Anterior cingulate cortex (tissue), 58 donors: ENCODE results near the gene LINGO1.
A peak's percentile ranks its signal among the peaks of the same experiment; 100 is the strongest.

Experiments
- DNase-seq, 58 donors: peaks; one replicate each; lab custom pipeline; 2025; lab: John Stamatoyannopoulos, UW

The LINGO1 gene

DNA sequence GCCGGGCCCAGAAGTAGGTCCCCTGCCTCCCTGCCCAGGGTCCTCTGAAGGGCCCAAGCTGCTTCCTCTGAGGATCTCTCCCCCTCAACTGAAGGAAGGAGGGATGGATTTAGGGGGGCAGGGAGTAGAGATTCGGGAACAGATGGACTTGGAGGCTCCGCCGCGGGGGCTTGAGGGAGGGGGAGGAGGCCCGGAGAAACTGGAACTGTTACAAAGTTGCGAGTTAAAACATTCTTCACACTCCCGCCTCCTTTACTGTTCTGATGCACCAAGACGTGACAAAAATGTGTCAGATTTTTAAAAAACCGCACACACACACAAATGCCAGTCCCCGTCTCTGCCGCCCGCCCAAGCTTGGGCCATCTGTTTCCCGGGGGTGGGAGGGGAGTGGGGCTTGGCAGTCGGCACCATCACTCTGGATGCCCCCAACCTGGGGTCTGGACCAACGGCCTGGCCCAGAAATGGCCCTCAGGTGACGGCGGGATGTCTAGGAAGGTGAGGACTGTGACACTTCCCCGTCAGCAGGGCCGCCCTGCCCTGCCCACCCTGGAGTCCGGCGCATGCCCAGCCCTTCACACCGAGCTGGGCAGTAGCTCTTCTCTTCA, 25.0 kb upstream of the LINGO1 start:
- peak in 22 of 58 donors; percentile 11 to 82 (median 46) for DNase-seq

DNA sequence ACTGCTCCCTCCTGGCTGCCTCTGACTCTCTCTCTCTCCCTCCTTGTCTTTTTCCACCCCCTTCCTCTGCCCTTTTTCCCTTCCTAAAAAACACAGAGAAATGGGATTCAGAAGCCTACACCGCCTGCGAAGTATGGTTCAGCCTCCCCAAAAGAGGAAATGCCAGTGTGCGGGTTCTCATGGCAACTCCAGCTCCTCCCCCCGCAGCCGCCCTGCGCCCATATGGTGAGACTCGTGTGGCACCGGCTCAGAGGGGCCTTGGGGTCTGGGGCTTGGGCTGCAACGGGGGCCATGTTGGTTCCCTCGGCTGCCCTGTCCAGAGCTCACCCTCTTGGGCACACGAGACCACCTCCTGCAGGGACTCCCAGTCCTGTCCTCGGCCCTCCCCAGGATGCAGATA, 23.6 kb upstream of the LINGO1 start:
- DNase-seq: peak in 26 of 58 donors; percentile 10 to 74 (median 34)

DNA sequence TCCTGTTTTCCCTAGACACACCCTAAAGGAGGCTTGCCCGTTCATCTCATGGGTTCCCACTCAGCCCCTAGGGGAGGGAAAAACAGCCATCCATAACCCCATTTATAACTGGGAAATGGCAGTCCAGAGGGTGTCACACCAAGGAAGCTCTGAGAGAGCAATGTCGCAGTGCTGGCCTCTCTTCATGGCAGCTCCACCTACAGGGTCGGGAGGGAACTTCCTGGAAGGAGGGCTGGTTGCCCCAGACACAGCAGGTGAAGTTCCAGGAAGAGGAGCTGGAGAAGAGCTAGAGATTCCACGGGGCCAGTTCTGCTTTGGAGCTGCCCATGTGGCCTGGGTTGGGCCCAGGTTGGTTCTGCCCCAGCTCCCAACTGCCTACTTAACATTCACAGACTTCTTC, 22.3 kb upstream of the LINGO1 start:
- no peak for DNase-seq

DNA sequence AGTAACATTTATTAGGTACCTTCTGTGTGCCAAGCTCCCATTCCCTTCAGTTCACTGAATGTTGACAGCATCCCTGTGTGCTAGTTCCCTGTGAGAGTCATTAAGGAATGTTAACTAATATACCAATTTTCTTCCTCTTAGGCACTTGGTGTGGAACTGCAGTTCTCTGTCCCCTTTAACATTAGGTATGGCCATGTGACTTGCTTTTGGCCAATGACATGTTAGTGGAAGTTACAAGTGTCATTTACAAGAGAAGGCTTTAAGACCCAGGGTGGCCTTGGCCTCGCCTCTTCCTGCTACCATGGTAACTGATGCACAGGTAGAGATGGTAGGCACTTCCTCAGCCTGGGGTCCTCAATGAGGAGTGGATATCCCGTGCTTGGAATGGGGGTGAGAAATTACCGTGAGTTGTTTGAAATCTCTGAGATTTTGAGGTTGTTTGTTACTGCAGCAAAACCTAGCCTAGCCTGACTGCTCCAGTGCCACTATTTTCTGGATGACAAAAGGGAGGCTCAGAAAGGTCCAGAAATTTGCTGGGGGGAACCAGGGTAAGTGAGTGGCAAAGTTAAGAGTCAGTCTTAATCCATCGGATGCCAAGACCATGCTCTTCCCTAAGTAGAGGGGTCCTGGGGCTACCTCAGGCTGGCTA, 21.2 kb upstream of the LINGO1 start:
- no peak for DNase-seq

DNA sequence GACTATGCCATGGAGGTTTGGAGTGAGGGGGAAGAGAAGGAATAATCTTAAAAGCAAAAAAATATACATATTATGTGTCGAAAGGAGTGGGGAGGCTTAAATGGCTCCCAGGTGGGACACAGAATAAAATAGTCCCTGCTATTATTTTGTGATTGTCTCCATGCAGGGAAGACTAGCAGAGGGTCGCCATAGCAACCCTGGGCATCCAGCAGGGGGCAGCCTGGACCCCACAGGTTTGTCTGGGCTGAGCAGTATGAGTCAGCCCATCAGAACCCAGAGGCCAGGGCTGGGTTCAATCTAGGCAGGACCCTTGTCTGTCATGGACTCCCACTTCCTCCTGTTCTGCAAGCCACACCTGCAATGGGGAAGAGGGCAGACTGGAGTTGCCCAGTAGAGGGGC, 17.6 kb upstream of the LINGO1 start:
- peak in 3 of 58 donors; percentile 12 to 25 (median 14) for DNase-seq

DNA sequence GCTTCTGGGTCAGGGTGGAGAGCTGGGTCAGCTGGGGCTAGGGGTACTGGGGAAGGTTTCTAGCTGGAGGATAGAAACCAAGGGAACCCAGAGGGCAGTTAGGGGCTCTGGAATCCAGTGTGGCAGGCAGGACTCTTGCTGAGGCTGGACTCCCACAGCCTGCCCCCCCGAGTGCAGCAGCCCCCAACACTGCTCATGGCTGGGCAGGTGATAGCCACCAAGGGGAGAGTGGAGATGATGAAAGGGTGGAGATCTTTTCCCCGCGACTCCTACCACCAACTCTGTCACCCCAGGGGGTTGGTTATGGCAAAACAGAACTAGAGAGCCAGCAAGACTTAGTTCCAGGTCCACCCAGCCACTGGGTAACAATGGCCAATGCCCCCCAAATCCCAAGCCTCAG, 16.9 kb upstream of the LINGO1 start:
- no peak for DNase-seq

DNA sequence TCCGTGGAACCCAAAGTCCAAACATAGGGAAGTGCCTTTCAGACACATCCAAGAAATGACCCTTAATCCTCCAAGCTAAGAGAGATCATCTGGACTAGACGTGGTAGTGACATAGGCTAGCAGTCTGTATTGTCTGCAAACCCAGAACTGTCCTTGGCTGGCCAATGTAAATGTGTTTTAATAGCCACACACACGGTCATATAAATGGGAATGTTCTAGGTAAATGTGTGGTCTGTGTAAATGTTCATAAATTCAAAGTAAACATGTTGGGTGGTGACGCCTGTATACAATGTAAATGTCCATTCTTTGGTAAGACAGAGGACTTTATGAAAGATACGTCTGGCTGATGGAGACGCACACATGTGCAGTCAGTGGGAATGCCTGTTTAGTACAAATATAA, 16.3 kb upstream of the LINGO1 start:
- no peak for DNase-seq

DNA sequence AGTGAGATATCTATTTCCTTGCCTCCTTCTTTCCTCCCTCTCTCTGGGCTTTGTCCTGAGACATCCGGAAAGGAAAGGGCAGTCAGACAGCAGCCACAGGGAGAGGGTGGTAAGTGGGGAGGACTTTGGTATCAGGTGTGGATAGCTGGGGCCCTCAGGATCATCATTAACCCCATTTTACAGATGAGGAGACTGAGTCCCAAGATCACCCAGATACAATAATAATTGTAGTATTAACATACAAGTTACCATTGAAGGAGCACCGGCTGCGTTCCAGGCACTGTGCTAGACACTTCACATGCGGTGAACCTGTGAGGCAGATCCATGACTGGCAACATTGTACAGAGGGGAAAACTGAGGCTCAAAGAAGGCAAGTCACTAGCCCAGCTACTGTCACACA, 15.2 kb upstream of the LINGO1 start:
- no peak for DNase-seq

DNA sequence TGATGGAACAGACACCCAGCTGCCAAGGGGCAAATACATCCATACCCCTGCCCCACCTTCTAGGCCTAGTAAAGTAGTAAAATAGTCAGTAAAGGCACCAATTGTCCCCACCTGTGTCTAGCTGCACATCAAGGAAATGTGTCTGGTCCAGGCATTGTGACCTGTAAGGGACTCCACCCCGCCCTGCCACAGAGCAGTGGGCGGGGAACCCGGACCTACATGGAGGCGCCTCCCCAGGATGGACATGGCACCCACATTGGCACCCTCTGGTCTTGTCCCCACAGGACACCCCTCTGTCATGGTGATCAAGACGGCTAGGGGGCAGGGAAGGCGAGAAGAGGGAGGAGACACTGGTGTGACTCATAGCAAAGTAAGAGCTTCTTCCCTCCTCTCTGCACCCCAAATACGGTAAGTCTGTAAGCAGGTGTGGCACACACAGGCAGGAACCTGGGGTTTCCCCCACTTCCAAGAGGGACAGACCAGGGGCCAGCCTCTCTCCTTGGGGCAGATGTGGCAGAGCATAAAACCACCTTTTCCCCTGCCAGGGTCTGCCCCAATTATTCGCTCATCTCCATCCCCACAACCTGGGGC, 13.5 kb upstream of the LINGO1 start:
- DNase-seq: no peak

DNA sequence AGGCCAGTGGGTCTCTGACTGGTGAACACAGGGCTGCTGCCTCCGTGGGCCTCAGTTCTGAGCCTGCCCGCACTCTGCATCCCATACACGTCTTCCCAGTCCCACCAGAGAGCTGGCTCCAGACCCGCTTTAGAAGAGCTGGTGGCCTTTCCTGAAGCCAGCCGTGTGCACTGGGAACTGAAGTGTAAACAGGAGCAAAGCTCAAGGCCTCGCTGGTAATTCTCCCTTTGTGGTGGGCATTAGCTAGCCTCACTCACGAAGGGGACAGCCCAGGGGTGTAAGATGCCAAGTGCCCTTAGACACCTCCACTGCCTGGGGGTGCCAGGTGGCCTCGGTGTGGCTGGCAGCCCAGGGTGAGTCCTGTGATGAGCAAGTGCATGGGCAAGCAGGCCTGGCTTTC, 12.9 kb upstream of the LINGO1 start:
- DNase-seq: no peak

DNA sequence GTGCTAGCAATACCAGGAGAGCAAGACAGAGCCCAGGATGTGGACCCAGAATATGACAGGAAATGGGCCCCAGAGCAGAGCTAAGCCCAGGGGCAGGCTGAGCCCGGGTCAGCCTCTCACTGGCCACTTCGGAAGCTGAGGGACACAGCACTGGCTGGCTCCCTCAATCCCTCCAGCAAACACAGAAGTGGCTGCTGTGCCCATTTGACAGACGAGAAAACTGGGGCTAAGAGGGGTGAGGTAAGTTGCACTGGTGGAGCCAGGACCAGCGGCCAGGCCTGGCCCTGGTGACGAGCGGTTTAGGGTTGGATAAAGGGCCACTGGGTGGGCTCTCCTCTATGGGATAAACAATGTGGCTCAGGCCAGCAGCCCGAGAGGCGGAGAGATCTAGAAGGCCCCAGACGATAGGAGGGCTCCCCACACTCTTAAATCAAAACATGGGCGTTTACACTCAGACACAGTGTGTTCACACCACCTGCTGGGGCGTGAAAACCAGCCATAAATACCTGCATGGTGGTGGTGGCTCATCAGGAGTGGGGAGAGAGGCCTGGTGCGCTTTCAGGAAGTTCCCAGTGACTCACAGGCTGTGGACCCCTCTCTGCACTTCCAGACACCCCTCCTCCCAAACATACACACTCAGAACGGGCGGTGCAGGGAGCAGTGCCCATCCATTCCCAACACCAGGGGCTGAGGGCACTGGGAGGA, 12.0 kb upstream of the LINGO1 start:
- DNase-seq: peak in 7 of 58 donors; percentile 9 to 35 (median 29)

DNA sequence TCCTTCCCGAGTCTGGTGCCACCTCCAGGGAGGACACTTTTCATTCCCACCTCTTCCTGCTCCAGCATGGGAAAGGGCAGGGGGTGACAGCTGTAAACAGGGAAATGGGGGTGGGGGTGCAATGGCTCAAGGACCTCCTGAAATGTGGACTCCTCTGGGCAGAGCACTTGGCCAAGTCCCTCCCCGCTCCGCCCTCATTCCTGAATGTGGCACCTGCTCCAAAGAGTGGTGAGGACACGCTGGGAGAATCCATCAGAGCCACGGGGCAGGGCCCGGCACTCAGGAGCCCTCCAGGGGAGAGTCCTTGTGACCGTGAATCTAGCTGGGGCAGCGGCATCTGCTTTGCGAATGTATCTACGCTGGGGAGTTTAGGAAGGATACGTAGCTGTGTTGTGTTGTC, 11.1 kb upstream of the LINGO1 start:
- no peak for DNase-seq

DNA sequence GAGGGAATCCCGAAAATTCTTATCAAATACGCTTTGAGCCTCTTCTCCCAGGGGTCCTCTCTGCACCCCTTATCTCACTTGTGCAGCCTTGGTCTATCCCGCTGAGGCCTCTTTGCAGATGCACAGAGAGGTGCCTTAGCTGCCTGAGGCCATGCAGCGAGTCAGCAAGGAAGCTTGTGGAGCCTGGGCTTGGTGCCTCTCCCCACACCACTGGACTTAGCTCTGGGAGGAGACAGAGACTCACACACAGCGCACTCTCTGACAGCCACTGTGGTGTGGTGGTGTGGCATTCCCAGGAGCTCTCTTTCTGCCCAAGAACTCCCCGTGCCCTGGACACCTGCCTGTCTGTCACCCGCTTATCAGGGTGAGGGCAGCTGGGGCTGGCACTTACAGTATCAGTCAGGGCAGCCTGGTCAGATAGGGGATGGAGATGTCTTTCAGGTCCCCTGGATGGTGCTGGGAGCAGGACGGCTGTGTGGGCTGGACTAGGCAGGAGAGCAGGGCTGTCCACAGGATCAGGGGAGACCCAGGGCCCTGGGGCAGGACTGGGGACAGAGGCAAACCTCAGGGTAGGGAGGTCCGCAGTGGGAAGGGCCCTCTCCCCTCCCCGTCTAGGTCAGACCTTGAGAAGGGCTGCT, 10.2 kb upstream of the LINGO1 start:
- no peak for DNase-seq

DNA sequence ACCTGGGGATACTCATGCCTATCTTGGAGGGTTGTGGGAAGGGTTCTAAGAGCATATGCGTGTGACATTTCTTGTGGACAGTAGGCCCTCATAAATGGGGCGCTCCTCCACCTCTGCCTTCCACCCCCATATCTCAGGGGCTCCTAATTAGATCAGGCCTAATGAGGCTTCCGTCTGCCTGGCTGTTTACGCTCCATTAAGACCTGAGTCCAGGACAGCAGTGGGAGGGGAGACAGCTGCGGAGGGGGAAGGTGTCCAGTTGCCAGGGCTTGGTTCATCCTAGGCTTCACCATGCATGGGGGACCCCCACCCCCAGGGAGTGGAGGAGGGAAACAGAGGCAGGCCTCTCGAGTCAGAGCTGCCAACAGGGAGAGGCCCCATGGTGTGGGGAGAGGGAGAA, 9.3 kb upstream of the LINGO1 start:
- DNase-seq: no peak

DNA sequence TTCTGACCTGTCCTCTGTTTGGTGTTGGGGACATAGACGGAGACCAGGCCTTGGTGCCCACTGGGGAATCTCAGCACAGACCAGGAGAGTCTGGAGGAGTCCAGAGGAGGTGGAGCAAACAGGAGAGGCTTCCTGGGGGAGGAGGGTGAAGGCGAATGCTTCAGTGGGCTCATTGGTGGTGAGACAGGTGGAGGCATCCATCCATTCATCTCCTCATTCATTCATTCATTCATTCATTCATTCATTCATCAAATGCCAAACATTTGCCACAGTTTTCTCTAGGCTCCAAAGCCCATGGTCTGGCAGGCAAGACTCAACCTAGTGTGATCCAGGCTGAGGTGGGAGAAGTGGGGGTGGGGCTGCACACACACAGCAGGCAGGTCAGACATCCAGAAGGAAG, 7.9 kb upstream of the LINGO1 start:
- DNase-seq: no peak

DNA sequence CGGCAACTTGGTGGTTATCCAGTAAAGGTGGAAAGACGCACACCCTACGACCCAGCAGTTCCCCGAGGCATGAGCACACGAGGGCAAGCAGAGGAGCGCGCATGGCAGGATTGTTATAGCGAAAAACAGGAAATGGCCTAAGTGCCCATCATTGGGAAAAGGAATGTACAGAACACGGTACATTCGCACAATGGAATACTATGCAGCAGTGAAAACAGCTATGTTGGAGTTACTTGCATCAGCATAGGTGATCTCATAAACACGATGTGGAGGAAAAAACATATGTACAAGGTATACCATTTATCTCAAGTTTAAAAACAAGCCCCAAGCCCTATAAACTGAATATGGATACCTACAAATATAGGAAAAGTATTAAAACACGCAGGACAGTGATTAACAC, 6.7 kb upstream of the LINGO1 start:
- DNase-seq: no peak

DNA sequence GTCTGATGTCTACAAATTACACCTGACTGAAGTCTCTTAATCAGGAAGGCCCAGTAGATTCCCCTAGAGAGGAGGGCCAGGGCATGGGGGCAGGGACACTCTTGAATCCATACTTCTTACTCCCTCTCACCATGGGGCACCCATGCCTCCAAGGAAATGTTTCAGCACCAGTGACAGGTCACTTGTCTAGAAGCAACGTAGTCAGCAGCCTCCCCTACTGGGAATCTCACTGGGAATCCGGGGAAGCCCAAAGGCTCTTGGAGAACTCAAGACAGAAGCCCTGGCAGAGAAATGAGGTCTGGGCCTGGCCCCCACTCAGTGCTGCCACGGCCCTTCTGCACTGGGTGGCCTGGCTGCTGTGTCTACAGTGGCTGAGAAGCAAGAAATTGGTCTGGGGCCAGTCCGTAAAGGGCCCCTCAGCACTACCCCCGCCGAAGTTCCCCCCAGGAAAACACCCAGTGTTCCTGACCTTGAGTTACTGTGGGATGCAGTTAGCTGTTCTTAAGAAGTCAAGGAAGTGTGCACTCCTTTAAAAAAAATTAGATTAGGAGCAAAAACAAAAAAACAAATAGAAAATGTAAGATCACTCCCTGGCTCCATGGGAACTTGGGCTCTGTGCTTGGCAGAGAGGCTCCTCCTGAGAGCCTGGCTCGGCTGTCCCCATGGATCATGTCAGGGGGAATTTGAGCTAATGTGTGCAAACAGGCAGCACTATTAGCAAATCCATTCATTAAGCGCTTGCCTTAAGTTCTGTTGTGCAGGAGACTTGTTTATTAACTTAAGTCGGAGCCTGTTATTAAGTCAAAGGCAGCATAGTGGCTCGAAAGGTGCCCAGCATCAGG, 5.4 kb upstream of the LINGO1 start:
- DNase-seq: peak in 4 of 58 donors; percentile 11 to 47 (median 23)

DNA sequence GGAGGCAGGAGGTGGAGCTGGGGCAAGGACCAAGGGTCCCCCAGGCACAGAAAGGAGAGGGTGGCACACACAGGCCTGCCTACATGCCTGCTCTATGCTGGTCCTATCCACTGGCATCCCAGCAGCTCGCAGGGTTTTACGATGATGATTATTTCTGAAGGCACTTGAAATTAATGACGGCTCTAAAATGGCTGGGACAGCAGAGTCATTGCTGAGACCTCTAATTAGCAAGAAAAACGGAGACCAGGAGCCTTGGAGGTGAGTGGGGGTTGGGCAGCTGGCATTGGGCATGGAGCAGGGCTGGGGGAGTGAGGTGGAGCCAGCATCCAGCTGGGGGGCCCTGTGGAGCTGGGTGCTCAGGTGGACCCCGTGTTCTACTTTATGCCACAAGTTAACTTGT, 3.5 kb upstream of the LINGO1 start:
- DNase-seq: no peak

DNA sequence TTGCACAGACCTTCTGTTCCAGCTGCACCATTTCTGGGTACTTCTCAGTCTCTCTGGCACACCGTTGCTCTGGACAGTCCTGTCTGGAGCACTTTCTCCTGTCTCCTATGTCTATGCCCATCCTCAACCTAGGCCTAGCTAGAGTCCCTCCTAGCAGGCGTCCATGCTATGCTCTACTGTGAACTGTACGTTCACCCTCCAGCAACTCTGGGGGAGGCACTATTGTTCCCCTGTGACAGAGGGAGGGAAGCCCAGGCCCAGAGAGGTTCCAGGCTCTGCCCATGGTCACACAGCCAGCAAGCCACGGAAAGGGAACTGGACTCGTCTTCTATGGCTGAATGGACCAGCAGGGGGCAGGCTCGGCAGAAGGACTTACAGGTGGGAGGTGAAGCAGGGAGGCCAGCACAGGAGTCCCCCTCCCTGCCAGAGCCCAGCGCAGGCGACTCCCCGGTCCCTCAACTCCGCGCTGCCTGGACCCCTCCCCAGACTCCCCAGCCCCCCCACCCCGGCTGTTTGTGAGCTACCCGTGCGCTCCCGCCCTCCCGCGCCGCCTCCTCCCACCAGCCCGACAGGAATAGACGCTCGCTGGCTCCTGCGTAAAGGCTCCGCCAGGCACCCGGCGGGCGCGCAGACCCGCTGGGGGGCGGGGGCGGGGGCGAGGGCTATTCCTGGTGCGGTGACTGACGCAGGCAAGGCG, 1.7 kb upstream of the LINGO1 start:
- peak in 43 of 58 donors; percentile 22 to 87 (median 52) for DNase-seq

DNA sequence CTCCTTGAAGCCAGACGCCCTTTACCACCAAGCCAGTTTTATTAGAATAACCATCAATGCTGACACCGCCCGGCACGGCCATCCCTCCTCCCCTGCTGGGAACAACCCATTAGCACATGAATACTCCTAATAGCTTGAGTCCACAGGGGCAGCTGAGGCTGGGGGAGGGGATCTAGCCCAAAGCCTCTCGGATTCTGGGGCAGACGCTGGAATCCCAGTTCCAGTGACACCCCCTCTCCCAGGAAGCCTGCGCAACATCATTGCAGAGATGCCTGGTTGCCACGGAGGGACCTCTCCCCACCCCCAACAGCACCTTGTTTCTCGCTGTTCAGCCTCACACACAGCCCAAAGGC, 1.2 kb upstream of the LINGO1 start:
- no peak for DNase-seq
